ENCODE data around the gene HDLBP. TPM values are rescaled to one million over a fixed set of nuclear protein-coding genes. Genes with fewer than 3 reads are reported as not detected.

The HDLBP gene
- total and polyA plus RNA-seq, 2 experiments from 2014 or later: 230 to 306 TPM

- ATAC-seq (no peak), DNase-seq (ENCODE audit: low spot score) (no peak)
- H3F3A ChIP-seq (replicated peaks; ENCODE audit: low read depth): peaks cover 5% of the 10 kb centered on the region; the same call in 1 of the 2 replicates
- peaks cover 15% of the 10 kb centered on the region for H3K4me1 ChIP-seq (ENCODE audit: insufficient read depth)
- H3K4me1 Mint-ChIP-seq: peaks cover 17% of the 10 kb centered on the region
- H3K36me3 Mint-ChIP-seq (ENCODE audit: low read depth): no peaks in the 10 kb centered on the region; the same call in 2 of the 3 replicates
- no peak overlapping the region for H3K27ac Mint-ChIP-seq
- no peak overlapping the region for H3K4me3 Mint-ChIP-seq
- H3K79me2 ChIP-seq (replicated peaks; ENCODE audit: insufficient read depth): no peaks in the 10 kb centered on the region
- TF ChIP-seq EZH2phosphoT487 (IDR thresholded peaks at IDR 0.05; ENCODE audit: unreplicated experiment) (no peak), CTCF (conservative IDR thresholded peaks at IDR 0.05; ENCODE audit: low read depth in 2 of 2) (no peak), POLR2AphosphoS5 (IDR thresholded peaks at IDR 0.05; ENCODE audit: low read depth) (no peak)
- no peaks in the 10 kb centered on the region for H3K27me3 ChIP-seq (ENCODE audit: insufficient read depth)
- no peak overlapping the region for H2AFZ ChIP-seq
- peaks cover 21% of the 10 kb centered on the region for H3K27me3 Mint-ChIP-seq (ENCODE audit: insufficient read depth, low read depth, poor library complexity)
- H3K4me3 ChIP-seq: no peak overlapping the region
- no peaks in the 10 kb centered on the region for H3K9me2 ChIP-seq (ENCODE audit: insufficient read depth)
- no peaks in the 10 kb centered on the region; the same call in 2 of the 3 replicates for H3K9me3 Mint-ChIP-seq
- H3K27ac ChIP-seq (ENCODE audit: low read depth): no peak overlapping the region
- H3K36me3 ChIP-seq (ENCODE audit: insufficient read depth): no peaks in the 10 kb centered on the region
- H3K4me2 ChIP-seq: no peak overlapping the region
- no peaks in the 10 kb centered on the region for H4K20me1 ChIP-seq (replicated peaks; ENCODE audit: insufficient read depth)
These were observed 101.3 kb downstream of the HDLBP start for GRCh38 chr2:241214209-241214608.

- H3K9me2 ChIP-seq (ENCODE audit: insufficient read depth): no peaks in the 10 kb centered on the region
- no peaks in the 10 kb centered on the region for H4K20me1 ChIP-seq (replicated peaks; ENCODE audit: insufficient read depth)
- ATAC-seq (no peak), DNase-seq (ENCODE audit: low spot score) (no peak)
- H3K36me3 ChIP-seq (ENCODE audit: insufficient read depth): no peaks in the 10 kb centered on the region
- H3K27me3 ChIP-seq (ENCODE audit: insufficient read depth): no peaks in the 10 kb centered on the region
- H3K4me1 ChIP-seq (ENCODE audit: insufficient read depth): peaks cover 14% of the 10 kb centered on the region; the same call in 1 of the 2 replicates
- Mint-ChIP-seq H3K36me3 (ENCODE audit: low read depth) (no peaks in the 10 kb centered on the region; the same call in 2 of the 3 replicates), H3K27ac (no peak overlapping the region), H3K9me3 (no peaks in the 10 kb centered on the region; the same call in 2 of the 3 replicates), H3K27me3 (ENCODE audit: insufficient read depth, low read depth, poor library complexity) (peaks cover 20% of the 10 kb centered on the region), H3K4me1 (peaks cover 14% of the 10 kb centered on the region), H3K4me3 (no peak overlapping the region)
- no peak overlapping the region for H3K4me3 ChIP-seq
- H3K27ac ChIP-seq (ENCODE audit: low read depth): no peak overlapping the region
- H3K79me2 ChIP-seq (replicated peaks; ENCODE audit: insufficient read depth): no peaks in the 10 kb centered on the region
- peaks cover 5% of the 10 kb centered on the region; the same call in 1 of the 2 replicates for H3F3A ChIP-seq (replicated peaks; ENCODE audit: low read depth)
- no peak overlapping the region for H2AFZ ChIP-seq
- H3K4me2 ChIP-seq: no peak overlapping the region
- TF ChIP-seq JUNB (IDR thresholded peaks at IDR 0.05; ENCODE audit: unreplicated experiment) (no peak), REST (IDR thresholded peaks at IDR 0.05; ENCODE audit: unreplicated experiment) (no peak), ETS1 (IDR thresholded peaks at IDR 0.05) (no peak), EZH2phosphoT487 (IDR thresholded peaks at IDR 0.05; ENCODE audit: unreplicated experiment) (no peak), NANOG (IDR thresholded peaks at IDR 0.05; ENCODE audit: borderline replicate concordance) (no peak), ZNF114 (CRISPR knock-in tag; IDR thresholded peaks at IDR 0.05) (no peak), ZNF462 (CRISPR knock-in tag; IDR thresholded peaks at IDR 0.05) (no peak)
These were observed 101.9 kb downstream of the HDLBP start for GRCh38 chr2:241213567-241213966.
